Smooth muscle cell (in vitro differentiated cells): ENCODE measurements around the gene TMEM72. TPM values are rescaled to one million over a fixed set of nuclear protein-coding genes. Genes with fewer than 3 reads are reported as not detected.
A peak's percentile ranks its signal among the peaks of the same experiment; 100 is the strongest.

Source experiments
- DNase-seq: peaks from one replicate; lab custom pipeline; 2025; ENCODE audit not compliant: unreplicated experiment; lab: John Stamatoyannopoulos, UW
- H2AFZ ChIP-seq: fragments of 200-600 bp; sonication (generic); 2 replicates; pipeline ENCODE4 v1.6.0; 2016; ENCODE audit warnings: antibody characterized with exemption, low read depth, mild to moderate bottlenecking
- H3F3A ChIP-seq: fragments of 200-600 bp; sonication (generic); 2 replicates; pipeline ENCODE4 v1.6.0; 2017; ENCODE audit warnings: antibody characterized with exemption, low read depth
- H3K27ac ChIP-seq: fragments of 200-600 bp; sonication (generic); 2 replicates; pipeline ENCODE4 v1.5.1; 2016; ENCODE audit warnings: low read depth, mild to moderate bottlenecking
- H3K27me3 ChIP-seq: fragments of 200-600 bp; sonication (generic); 2 replicates; pipeline ENCODE4 v1.6.1; 2016; ENCODE audit warnings: low read depth, mild to moderate bottlenecking
- H3K36me3 ChIP-seq: fragments of 200-600 bp; sonication (generic); 2 replicates; pipeline ENCODE4 v1.5.1; 2016; ENCODE audit warnings: low read depth
- H3K4me1 ChIP-seq: fragments of 200-600 bp; sonication (generic); 2 replicates; pipeline ENCODE4 v1.5.1; 2016; ENCODE audit warnings: low read depth
- H3K4me2 ChIP-seq: fragments of 200-600 bp; sonication (generic); 2 replicates; pipeline ENCODE4 v1.6.0; 2016; ENCODE audit warnings: mild to moderate bottlenecking
- H3K4me3 ChIP-seq: fragments of 200-600 bp; sonication (generic); 2 replicates; pipeline ENCODE4 v1.5.1; 2016; ENCODE audit warnings: mild to moderate bottlenecking
- H3K79me2 ChIP-seq: fragments of 200-600 bp; sonication (generic); 2 replicates; pipeline ENCODE4 v1.6.0; 2016; ENCODE audit warnings: low read depth, mild to moderate bottlenecking
- H3K9ac ChIP-seq: fragments of 200-600 bp; sonication (generic); 2 replicates; pipeline ENCODE4 v1.6.0; 2016; ENCODE audit warnings: low read depth
- H3K9me3 ChIP-seq: fragments of 200-600 bp; sonication (generic); replicated peaks from 2 replicates; pipeline ENCODE4 v1.5.1; 2016; ENCODE audit warnings: low read depth
- H4K20me1 ChIP-seq: fragments of 200-600 bp; sonication (generic); 2 replicates; pipeline ENCODE4 v1.6.0; 2016; ENCODE audit warnings: low read depth
- WGBS: methylation state at CpG from one replicate; pipeline ENCODE4 v1.1.7; 2016; ENCODE audit warnings: low lambda C conversion rate; 5-methylcytosine and 5-hydroxymethylcytosine counted together
- polyA plus RNA-seq: library from polyadenylated mRNA; unstranded; fragments of >200 nt; fragmentation: Nextera tagmentation; extraction: Ambion mirVana; gene quantifications from 2 replicates; pipeline ENCODE4 v1.2.1, GENCODE V29; 2016
- total RNA-seq: library from RNA; depleted of rRNA; stranded (reverse); fragments of >200 nt; gene quantifications from 2 replicates; pipeline ENCODE4 v1.2.3, GENCODE V29; 2014
- TF ChIP-seq, protein P1 (sequence below): fragments of 200-600 bp; sonication (generic); IDR thresholded peaks from 2 replicates; pipeline ENCODE4 v1.5.1; 2017; ENCODE audit warnings: borderline replicate concordance, mild to moderate bottlenecking, antibody characterized with exemption; ENCODE audit not compliant: insufficient read depth, poor library complexity, severe bottlenecking

The TMEM72 gene
- total and polyA plus RNA-seq, 2 experiments from 2014 or later = not detected

DNA sequence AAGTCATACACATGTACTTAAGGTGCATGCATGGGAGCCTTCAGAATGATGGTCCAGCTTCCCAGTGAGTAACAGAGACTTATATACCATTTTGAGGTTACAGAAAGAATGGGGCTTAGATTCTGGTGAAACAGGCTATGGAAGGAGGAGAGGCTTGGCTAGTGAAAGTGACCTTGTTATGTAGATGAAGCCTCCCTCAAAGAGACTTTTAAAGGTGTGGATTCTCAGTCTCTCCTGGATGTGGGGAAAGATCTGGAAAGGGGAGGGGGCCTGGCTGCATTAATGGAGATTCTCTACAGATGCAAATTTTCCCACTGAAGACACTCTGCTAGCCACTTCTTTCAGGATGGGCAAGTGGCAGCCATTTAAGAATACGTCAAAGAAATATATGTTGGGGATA, 54.0 kb downstream of the TMEM72 start:
- no peak overlapping the region for H3K9ac ChIP-seq

DNA sequence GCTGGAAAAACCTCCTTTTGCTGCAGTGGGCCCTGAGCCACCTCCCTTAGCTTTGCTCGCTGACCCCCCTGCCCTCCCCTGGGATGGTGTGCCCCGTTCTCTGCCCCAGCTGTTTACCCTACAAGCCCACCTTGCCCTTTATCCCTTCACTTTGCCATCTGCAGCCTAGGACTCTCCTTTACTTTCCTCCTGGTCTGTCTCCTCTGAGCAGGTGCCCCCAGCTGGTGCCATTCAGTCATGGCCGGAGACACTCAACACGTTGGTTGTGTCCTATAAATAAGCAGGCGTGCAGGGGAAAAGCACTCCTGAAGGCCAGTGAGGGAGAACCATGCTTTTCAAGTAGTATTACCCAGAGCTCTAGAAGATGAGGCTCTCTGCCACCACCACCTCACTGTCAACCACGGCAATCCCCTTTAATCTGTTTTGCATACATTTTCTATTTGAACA, 54.5 kb downstream of the TMEM72 start:
- H3K4me2 ChIP-seq = peak overlapping the region; percentile 46
- no peak overlapping the region for H2AFZ ChIP-seq
- DNase-seq = no peak
- 92% methylated on average over 6 of the region's 6 CpGs for WGBS
- H3K27me3 ChIP-seq = no peaks in the 10 kb centered on the region
- no peaks in the 10 kb centered on the region for H3K79me2 ChIP-seq
- H3K4me1 ChIP-seq = peaks cover 25% of the 10 kb centered on the region
- no peaks in the 10 kb centered on the region for H3F3A ChIP-seq
- H3K27ac ChIP-seq = no peak overlapping the region
- TF ChIP-seq, protein P1, sequence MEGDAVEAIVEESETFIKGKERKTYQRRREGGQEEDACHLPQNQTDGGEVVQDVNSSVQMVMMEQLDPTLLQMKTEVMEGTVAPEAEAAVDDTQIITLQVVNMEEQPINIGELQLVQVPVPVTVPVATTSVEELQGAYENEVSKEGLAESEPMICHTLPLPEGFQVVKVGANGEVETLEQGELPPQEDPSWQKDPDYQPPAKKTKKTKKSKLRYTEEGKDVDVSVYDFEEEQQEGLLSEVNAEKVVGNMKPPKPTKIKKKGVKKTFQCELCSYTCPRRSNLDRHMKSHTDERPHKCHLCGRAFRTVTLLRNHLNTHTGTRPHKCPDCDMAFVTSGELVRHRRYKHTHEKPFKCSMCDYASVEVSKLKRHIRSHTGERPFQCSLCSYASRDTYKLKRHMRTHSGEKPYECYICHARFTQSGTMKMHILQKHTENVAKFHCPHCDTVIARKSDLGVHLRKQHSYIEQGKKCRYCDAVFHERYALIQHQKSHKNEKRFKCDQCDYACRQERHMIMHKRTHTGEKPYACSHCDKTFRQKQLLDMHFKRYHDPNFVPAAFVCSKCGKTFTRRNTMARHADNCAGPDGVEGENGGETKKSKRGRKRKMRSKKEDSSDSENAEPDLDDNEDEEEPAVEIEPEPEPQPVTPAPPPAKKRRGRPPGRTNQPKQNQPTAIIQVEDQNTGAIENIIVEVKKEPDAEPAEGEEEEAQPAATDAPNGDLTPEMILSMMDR = no peak
- H3K9me3 ChIP-seq = no peaks in the 10 kb centered on the region
- H3K36me3 ChIP-seq = no peaks in the 10 kb centered on the region
- no peak overlapping the region for H3K9ac ChIP-seq
- no peaks in the 10 kb centered on the region for H4K20me1 ChIP-seq
- H3K4me3 ChIP-seq = no peak overlapping the region

More for the DNA sequence above, 54.0 kb downstream of the TMEM72 start:
- peak overlapping the region; percentile 52 for H3K4me2 ChIP-seq
- TF ChIP-seq, protein P1 = no peak
- no peaks in the 10 kb centered on the region for H3K27me3 ChIP-seq
- no peak for DNase-seq
- H3K79me2 ChIP-seq = no peaks in the 10 kb centered on the region
- 100% methylated on average over 1 of the region's 1 CpG for WGBS
- no peaks in the 10 kb centered on the region for H3K36me3 ChIP-seq
- no peaks in the 10 kb centered on the region for H4K20me1 ChIP-seq
- peaks cover 27% of the 10 kb centered on the region for H3K4me1 ChIP-seq
- H3K27ac ChIP-seq = no peak overlapping the region
- no peak overlapping the region for H3K4me3 ChIP-seq
- H3K9me3 ChIP-seq = no peaks in the 10 kb centered on the region
- H3F3A ChIP-seq = no peaks in the 10 kb centered on the region
- no peak overlapping the region for H2AFZ ChIP-seq

DNA sequence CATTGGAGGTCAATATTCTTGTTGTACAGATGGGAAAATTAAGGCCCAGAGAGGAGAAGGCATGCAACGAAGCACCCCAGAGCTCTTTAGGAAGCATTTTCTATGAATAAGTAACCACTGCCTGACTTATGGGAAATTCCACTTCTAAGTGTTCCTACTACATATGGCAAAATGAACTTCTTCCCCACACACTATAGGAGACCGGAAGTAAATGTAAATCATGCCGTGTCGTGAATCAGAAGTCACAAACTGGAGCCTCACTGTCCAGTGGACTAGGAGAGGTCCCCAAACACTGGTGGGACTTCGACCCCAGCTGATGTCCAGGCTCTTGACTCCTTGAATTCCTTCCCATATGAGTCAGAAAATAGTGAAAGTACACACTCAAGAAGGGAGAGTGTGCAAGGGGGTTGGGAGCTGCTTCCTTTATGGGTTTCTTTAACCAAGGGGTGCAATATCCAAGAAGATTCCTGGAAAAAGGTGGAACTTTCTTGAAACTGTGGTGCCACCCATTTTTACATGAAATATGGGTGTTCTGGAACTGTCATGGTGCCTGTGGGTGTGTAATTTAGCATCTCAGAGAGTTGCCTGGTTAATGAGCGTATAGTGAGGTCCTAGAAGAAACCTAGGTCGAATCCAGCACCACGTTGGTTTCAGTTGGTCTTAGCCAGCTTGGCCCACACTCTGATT, 55.1 kb downstream of the TMEM72 start:
- no peaks in the 10 kb centered on the region for H3K36me3 ChIP-seq
- H3K4me2 ChIP-seq = peak overlapping the region; percentile 46
- no peaks in the 10 kb centered on the region for H3F3A ChIP-seq
- no peak overlapping the region for H3K27ac ChIP-seq
- H4K20me1 ChIP-seq = no peaks in the 10 kb centered on the region
- TF ChIP-seq, protein P1 = no peak
- no peaks in the 10 kb centered on the region for H3K79me2 ChIP-seq
- H3K4me1 ChIP-seq = peaks cover 25% of the 10 kb centered on the region
- H3K4me3 ChIP-seq = no peak overlapping the region
- 69% methylated on average over 8 of the region's 8 CpGs for WGBS
- no peak overlapping the region for H3K9ac ChIP-seq
- no peaks in the 10 kb centered on the region for H3K9me3 ChIP-seq
- H2AFZ ChIP-seq = no peak overlapping the region
- DNase-seq = no peak
- H3K27me3 ChIP-seq = no peaks in the 10 kb centered on the region
